Activated CD4-positive, CD25-positive, alpha-beta regulatory T cell treated with anti-CD3 and anti-CD28 coated beads, Interleukin-2, amount 50 U/mL, for 16 hours (primary cell): ENCODE data around the gene THAP4.

Experiments
- DNase-seq: peaks from one replicate; pipeline ENCODE4 v3.0.0-alpha.2; 2020; ENCODE audit warnings: low read depth, low spot score

The THAP4 gene

GRCh38 chr2:241550616-241551580 is 86.1 kb downstream of the THAP4 start:
- no peak for DNase-seq

- DNase-seq = no peak
Measured at GRCh38 chr2:241548451-241548835, 88.5 kb downstream of the THAP4 start.

GRCh38 chr2:241547781-241548450 is 89.0 kb downstream of the THAP4 start:
- no peak for DNase-seq

GRCh38 chr2:241546771-241547498 is 90.0 kb downstream of the THAP4 start:
- no peak for DNase-seq

GRCh38 chr2:241545523-241546473 is 91.2 kb downstream of the THAP4 start:
- no peak for DNase-seq

- no peak for DNase-seq
Measured at GRCh38 chr2:241545106-241545505, 91.9 kb downstream of the THAP4 start.

GRCh38 chr2:241542278-241542605 is 94.7 kb downstream of the THAP4 start:
- DNase-seq = no peak

- DNase-seq = no peak
Measured at GRCh38 chr2:241541564-241542277, 95.2 kb downstream of the THAP4 start.

- peak; percentile 33 for DNase-seq
Measured at GRCh38 chr2:241540771-241541561, 96.0 kb downstream of the THAP4 start.

GRCh38 chr2:241540401-241540770 is 96.6 kb downstream of the THAP4 start:
- no peak for DNase-seq

- no peak for DNase-seq
Measured at GRCh38 chr2:241539616-241540374, 97.2 kb downstream of the THAP4 start.

- DNase-seq = no peak
Measured at GRCh38 chr2:241538838-241539615, 97.9 kb downstream of the THAP4 start.

GRCh38 chr2:241535871-241536655 is 100.9 kb downstream of the THAP4 start:
- DNase-seq = no peak

GRCh38 chr2:241534701-241535375 is 102.1 kb downstream of the THAP4 start:
- DNase-seq = no peak
